ENCODE measurements around the gene IPO4. TPM values are rescaled to one million over a fixed set of nuclear protein-coding genes. Genes with fewer than 3 reads are reported as not detected.

IPO4 gene
- total and polyA plus RNA-seq, 9 of the 15 experiments (the other 6 are each of a cell fraction or from before 2014, with no cell fraction given) = 7.3 to 122 (median 31.8) TPM

DNA sequence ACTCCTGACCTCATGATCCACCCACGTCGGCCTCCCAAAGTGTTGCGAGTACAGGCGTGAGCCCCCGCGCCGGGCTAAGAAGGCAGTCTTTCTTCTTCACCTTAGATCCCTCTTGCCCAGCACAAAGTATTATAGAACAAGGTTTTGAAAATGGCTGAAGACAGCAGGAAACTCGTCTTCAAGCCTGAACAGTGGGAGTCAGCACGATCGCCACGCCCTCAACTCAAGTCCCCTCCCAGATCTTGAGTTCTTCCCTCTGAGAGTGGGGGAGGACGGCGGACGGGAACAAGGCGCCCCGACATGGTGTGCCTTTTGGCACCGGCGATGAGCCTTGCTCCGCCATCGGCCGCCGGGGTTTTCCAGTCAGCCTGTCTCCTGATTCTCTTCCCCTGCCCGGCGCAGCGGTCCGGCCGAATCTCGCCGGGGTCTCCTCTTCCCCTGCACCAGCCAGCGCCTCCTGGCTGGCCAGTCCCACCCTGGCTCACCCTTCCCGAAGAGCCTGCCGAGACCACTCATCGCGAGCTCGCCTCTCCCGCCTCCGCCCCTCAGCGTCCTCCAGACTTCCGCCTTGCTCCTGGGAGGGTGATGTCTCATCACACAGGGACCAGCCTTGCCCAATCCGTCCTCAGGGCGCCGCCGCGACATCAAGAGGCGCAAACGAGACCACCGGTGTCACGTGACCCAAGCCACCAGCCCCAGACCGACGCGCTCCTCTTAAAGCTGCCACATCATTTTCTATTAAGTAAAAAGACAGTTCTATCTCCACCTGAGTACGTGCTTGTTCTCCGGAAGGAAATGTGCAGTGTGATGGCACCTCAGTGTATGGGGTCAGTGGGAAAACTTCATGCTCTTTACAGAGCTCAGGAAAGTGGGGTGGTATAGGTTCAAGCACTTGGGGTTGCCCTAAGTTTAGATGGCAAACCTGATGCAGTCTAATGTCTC lies 24.6 kb upstream of the IPO4 start, which contains the start of gene CHMP4A (continued):
- TF ChIP-seq ZFP91 (CRISPR knock-in tag; IDR thresholded peaks at IDR 0.05) (peak; percentile 92), SMARCB1 (IDR thresholded peaks at IDR 0.05; ENCODE audit: insufficient read length, low read depth) (no peak), ZNF780A (CRISPR knock-in tag; IDR thresholded peaks at IDR 0.05) (no peak), ZNF224 (CRISPR knock-in tag; IDR thresholded peaks at IDR 0.05) (no peak), E4F1 (CRISPR knock-in tag; IDR thresholded peaks at IDR 0.05; ENCODE audit: borderline replicate concordance) (no peak), DIDO1 (tag; IDR thresholded peaks at IDR 0.05; ENCODE audit: low read depth) (peak; percentile 84), ZSCAN32 (CRISPR knock-in tag; IDR thresholded peaks at IDR 0.05) (no peak), RUNX1 (IDR thresholded peaks at IDR 0.05; ENCODE audit: low read depth) (no peak), ZNF586 (CRISPR knock-in tag; conservative IDR thresholded peaks at IDR 0.05) (no peak), RBM14 (IDR thresholded peaks at IDR 0.05; ENCODE audit: borderline replicate concordance, insufficient read depth, low read depth, low read length) (no peak), ZFPM2 (CRISPR knock-in tag; IDR thresholded peaks at IDR 0.05) (no peak), OTX1 (CRISPR knock-in tag; IDR thresholded peaks at IDR 0.05) (peak; percentile 42; the same call in 1 of the 2 replicates), C11orf30 (IDR thresholded peaks at IDR 0.05; ENCODE audit: low read depth) (peak; percentile 96), NKRF (IDR thresholded peaks at IDR 0.05; ENCODE audit: borderline replicate concordance) (peak; percentile 90), ZNF197 (CRISPR knock-in tag; IDR thresholded peaks at IDR 0.05; ENCODE audit: low read depth) (no peak), FOXJ2 (tag; IDR thresholded peaks at IDR 0.05) (no peak), DMBX1 (CRISPR knock-in tag; IDR thresholded peaks at IDR 0.05; ENCODE audit: borderline replicate concordance) (no peak; the same call in 1 of the 2 replicates), ZNF23 (CRISPR knock-in tag; IDR thresholded peaks at IDR 0.05) (no peak), ETV6 (IDR thresholded peaks at IDR 0.05; ENCODE audit: borderline replicate concordance in 1 of 2, low read depth in 2 of 2, low read length in 1 of 2) (no peak), ETV6 (CRISPR knock-in tag; IDR thresholded peaks at IDR 0.05; ENCODE audit: borderline replicate concordance) (no peak)
- TF ChIP-seq, protein P1, sequence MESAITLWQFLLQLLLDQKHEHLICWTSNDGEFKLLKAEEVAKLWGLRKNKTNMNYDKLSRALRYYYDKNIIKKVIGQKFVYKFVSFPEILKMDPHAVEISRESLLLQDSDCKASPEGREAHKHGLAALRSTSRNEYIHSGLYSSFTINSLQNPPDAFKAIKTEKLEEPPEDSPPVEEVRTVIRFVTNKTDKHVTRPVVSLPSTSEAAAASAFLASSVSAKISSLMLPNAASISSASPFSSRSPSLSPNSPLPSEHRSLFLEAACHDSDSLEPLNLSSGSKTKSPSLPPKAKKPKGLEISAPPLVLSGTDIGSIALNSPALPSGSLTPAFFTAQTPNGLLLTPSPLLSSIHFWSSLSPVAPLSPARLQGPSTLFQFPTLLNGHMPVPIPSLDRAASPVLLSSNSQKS (CRISPR knock-in tag; IDR thresholded peaks at IDR 0.05) = no peak
